Breast epithelium (tissue), 4 donors: ENCODE measurements around the gene BRME1. TPM values are rescaled to one million over a fixed set of nuclear protein-coding genes. Genes with fewer than 3 reads are reported as not detected.

ENCODE experiments used
- DNase-seq, 2 donors: peaks; one replicate each; pipeline ENCODE4 v3.0.0-alpha.2; 2019; ENCODE audit warnings: low spot score in 2 of 2
- H3K27ac ChIP-seq, 2 donors: fragments of 200-600 bp; sonication (generic) in 1 of 2; one replicate each; pipeline ENCODE4 v1.5.1; 2016 to 2019; ENCODE audit warnings: mild to moderate bottlenecking in 1 of 2
- H3K27me3 ChIP-seq, 2 donors: fragments of 200-600 bp; sonication (generic) in 1 of 2; one replicate each; pipeline versions ENCODE4 v1.5.1 to v1.6.0; 2017 to 2019; ENCODE audit warnings: control low read depth in 1 of 2, mild to moderate bottlenecking in 1 of 2
- H3K36me3 ChIP-seq: fragments of 200-600 bp; one replicate; pipeline ENCODE4 v1.5.1; 2019
- H3K4me1 ChIP-seq, 2 donors: fragments of 200-600 bp; sonication (generic); one replicate each; pipeline ENCODE4 v1.5.1; 2016 to 2019; ENCODE audit warnings: control low read depth in 1 of 2
- H3K4me3 ChIP-seq, 3 donors: fragments of 200-600 bp; sonication (generic); 1 replicate in 2 of 3; 2 replicates in 1 of 3; pipeline ENCODE4 v1.5.1; 2016 to 2019; ENCODE audit warnings: mild to moderate bottlenecking in 3 of 3, moderate library complexity in 2 of 3
- H3K9me3 ChIP-seq, 2 donors: fragments of 200-600 bp; sonication (generic) in 1 of 2; one replicate each; pipeline ENCODE4 v1.5.1; 2016 to 2019; ENCODE audit warnings: control low read depth in 1 of 2
- POLR2A ChIP-seq: fragments of 450-650 bp; IDR thresholded peaks from one replicate; pipeline ENCODE4 v1.6.1; 2016; ENCODE audit warnings: antibody characterized with exemption, mild to moderate bottlenecking, moderate library complexity
- POLR2AphosphoS5 ChIP-seq, 3 donors: sonication (generic); formaldehyde crosslinking; IDR thresholded peaks; one replicate each; pipeline ENCODE4 v1.6.1; 2017; ENCODE audit warnings: antibody characterized with exemption in 3 of 3
- intact Hi-C: fragments of 100-400 bp; cut with DNase I; formaldehyde crosslinking; loops from one replicate; pipeline ENCODE4 v1.15.1; 2023; ENCODE audit warnings: low total_unique reads
- total RNA-seq, 3 donors: library from RNA; depleted of rRNA; stranded (reverse); fragments of >200 nt; gene quantifications; one replicate each; pipeline ENCODE4 v1.1.0, GENCODE V29; 2016
- TF ChIP-seq, protein P1 (sequence below), 3 donors: fragments of 450-650 bp; IDR thresholded peaks; one replicate each; pipeline ENCODE4 v1.5.1; 2016 to 2017; ENCODE audit warnings: antibody characterized with exemption in 3 of 3, mild to moderate bottlenecking in 3 of 3, moderate library complexity in 3 of 3

BRME1 gene
- total RNA-seq, 3 donors from 2014 or later, result 1.3 to 6.3 (median 1.6) TPM

DNA sequence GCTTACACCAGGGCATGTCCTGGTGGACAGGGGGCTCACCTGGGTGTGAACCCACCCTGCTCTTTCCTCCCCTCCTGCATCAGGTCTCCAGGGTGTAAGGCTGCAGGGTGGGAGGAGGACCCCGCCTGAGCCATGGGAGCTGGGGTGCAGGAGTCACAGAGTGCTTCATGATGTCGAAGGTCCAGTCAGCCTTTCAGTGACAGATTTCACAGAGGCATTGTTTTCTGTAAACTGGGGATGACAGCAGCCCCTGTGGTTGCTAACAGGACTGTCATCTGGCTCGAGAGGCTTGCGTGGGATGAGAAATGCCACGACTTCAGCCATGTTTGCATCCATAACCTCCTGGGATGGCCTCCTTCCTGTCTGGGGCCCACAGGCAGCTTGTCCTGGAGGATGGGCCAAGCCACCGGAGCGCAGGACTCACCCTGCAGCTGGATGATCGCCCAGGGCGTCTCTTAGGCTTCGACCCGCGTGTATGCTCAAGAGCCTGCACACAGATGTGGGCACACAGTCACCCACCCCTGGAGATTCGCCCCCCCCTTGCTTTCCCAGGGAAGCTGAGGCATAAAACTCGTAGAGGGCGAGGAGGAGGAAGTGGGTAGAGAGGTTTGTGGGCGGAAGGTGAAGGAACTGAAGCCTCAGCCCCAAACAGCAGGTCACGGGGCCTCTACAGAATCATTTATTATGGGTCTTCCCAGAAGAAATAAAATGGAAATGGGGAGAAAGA is 24.1 kb downstream of the BRME1 start:
- DNase-seq, result peak in 1 of 2 donors; percentile 57
- Histone ChIP-seq H3K36me3 (no peaks in the 10 kb centered on the region), H3K27me3 (no peaks in the 10 kb centered on the region), H3K4me1 (peaks cover 4 to 43% of the 10 kb centered on the region in 2 donors), H3K4me3 (peak overlapping the region in 1 of 3 donors; percentile 16), H3K9me3 (no peaks in the 10 kb centered on the region), H3K27ac (peak overlapping the region; percentile 95 to 97)
- TF ChIP-seq, protein P1, sequence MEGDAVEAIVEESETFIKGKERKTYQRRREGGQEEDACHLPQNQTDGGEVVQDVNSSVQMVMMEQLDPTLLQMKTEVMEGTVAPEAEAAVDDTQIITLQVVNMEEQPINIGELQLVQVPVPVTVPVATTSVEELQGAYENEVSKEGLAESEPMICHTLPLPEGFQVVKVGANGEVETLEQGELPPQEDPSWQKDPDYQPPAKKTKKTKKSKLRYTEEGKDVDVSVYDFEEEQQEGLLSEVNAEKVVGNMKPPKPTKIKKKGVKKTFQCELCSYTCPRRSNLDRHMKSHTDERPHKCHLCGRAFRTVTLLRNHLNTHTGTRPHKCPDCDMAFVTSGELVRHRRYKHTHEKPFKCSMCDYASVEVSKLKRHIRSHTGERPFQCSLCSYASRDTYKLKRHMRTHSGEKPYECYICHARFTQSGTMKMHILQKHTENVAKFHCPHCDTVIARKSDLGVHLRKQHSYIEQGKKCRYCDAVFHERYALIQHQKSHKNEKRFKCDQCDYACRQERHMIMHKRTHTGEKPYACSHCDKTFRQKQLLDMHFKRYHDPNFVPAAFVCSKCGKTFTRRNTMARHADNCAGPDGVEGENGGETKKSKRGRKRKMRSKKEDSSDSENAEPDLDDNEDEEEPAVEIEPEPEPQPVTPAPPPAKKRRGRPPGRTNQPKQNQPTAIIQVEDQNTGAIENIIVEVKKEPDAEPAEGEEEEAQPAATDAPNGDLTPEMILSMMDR (IDR thresholded peaks at IDR 0.05), result no peak
- TF ChIP-seq POLR2AphosphoS5 (IDR thresholded peaks at IDR 0.05), result peak in 1 of 3 donors; percentile 20
- no peak for TF ChIP-seq POLR2A
- intact Hi-C loops, result loop anchor here (10.0 kb wide), 1 partner anchor 193 kb away; the partner anchor contains the start of gene MISP3

DNA sequence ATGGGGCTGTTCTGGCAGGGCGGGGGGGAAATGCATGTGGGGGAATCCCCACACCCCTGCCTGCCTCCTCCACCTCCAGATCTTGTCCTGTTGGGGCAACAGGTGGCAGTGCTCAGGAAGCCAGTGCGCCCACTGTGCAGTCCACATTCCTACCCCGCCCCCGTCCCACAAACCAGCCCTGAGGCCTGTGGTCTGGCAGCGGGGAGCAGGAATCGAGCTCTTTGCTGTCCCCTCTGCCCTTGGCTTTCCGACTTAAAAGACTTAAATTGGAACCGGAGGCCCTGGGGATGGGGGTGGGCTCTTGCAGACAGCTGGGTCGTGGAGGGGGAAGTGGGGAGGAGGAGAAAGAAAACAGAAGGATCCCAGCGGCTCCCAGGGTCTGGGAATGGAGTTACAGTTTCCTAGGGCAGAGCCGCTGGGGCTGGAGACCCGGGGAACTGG is 24.6 kb downstream of the BRME1 start:
- intact Hi-C loops, result loop anchor here (10.0 kb wide), 1 partner anchor 194 kb away; the partner anchor contains the start of gene MISP3
- H3K27me3 ChIP-seq, result no peaks in the 10 kb centered on the region
- peaks cover 4 to 43% of the 10 kb centered on the region in 2 donors for H3K4me1 ChIP-seq
- peak in 1 of 2 donors; percentile 86 for DNase-seq
- peak overlapping the region; percentile 95 to 97 for H3K27ac ChIP-seq
- H3K4me3 ChIP-seq, result peak overlapping the region in 1 of 3 donors; percentile 16
- H3K36me3 ChIP-seq, result no peaks in the 10 kb centered on the region
- no peaks in the 10 kb centered on the region for H3K9me3 ChIP-seq
- TF ChIP-seq, protein P1 (IDR thresholded peaks at IDR 0.05), result no peak
- TF ChIP-seq POLR2A (no peak), POLR2AphosphoS5 (IDR thresholded peaks at IDR 0.05) (no peak)

GRCh38 chr19:13880059-13881043 is 25.6 kb downstream of the BRME1 start:
- Histone ChIP-seq H3K27ac (peak overlapping the region; percentile 95 to 97), H3K27me3 (no peaks in the 10 kb centered on the region), H3K36me3 (no peaks in the 10 kb centered on the region), H3K9me3 (no peaks in the 10 kb centered on the region), H3K4me3 (peak overlapping the region in 2 of 3 donors; percentile 32 to 51), H3K4me1 (peaks cover 4 to 40% of the 10 kb centered on the region in 2 donors)
- peak; percentile 97 to 98 for DNase-seq
- intact Hi-C loops, result loop anchor here (10.0 kb wide), 1 partner anchor 194 kb away; the partner anchor contains the start of gene MISP3
- TF ChIP-seq POLR2A (no peak), POLR2AphosphoS5 (IDR thresholded peaks at IDR 0.05) (peak; percentile 82 to 94 (median 90))
- TF ChIP-seq, protein P1 (IDR thresholded peaks at IDR 0.05), result peak; percentile 98 to 100 (median 100)

DNA sequence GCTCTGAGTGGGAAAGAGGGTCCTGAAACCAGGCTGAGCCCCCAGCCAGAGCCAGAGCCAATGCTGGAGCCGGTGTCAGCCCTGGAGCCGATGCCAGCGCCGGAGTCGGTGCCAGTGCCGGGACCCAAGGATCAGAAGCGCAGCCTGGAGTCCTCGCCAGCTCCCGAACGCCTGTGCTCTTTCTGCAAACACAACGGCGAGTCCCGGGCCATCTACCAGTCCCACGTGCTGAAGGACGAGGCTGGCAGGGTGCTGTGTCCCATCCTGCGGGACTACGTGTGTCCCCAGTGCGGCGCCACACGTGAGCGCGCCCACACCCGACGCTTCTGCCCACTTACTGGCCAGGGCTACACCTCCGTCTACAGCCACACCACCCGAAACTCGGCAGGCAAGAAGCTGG is 28.6 kb downstream of the BRME1 start:
- no peak for DNase-seq
- intact Hi-C loops, result no loop called here
- Histone ChIP-seq H3K9me3 (no peaks in the 10 kb centered on the region), H3K27me3 (no peaks in the 10 kb centered on the region), H3K4me3 (no peak overlapping the region), H3K4me1 (peaks cover 4 to 27% of the 10 kb centered on the region in 2 donors), H3K36me3 (no peaks in the 10 kb centered on the region), H3K27ac (no peak overlapping the region)
- TF ChIP-seq POLR2AphosphoS5 (IDR thresholded peaks at IDR 0.05) (no peak), POLR2A (no peak)
- TF ChIP-seq, protein P1 (IDR thresholded peaks at IDR 0.05), result no peak
